Left lobe of liver (tissue), 2 donors: ENCODE data around the gene CSN1S1. TPM values are rescaled to one million over a fixed set of nuclear protein-coding genes. Genes with fewer than 3 reads are reported as not detected.

Experiments
- ATAC-seq: fragments of 200-7000 bp; cut with Tn5 transposase; one replicate; pipeline ENCODE4 v1.9.1; 2020; ENCODE audit warnings: mild to moderate bottlenecking, moderate library complexity
- DNase-seq: peaks from one replicate; pipeline ENCODE4 v3.0.0-alpha.2; 2020; ENCODE audit warnings: low spot score
- total RNA-seq: library from RNA; stranded (reverse); gene quantifications from one replicate; pipeline ENCODE4 v1.2.1, GENCODE V29; 2021
- donor health status: DM: no; HTN: no; CAD: no; lungs with moderate emphysema.
- donor health status: DM: no; HTN: yes; CAD: no.

The CSN1S1 gene
- total RNA-seq, 1 donor from 2014 or later = not detected

- ATAC-seq (no peak), DNase-seq (no peak)
These were observed 55.8 kb downstream of the CSN1S1 start for GRCh38 chr4:69986663-69987062.

GRCh38 chr4:69991016-69991415 is 60.1 kb downstream of the CSN1S1 start:
- ATAC-seq (no peak), DNase-seq (no peak)

- DNase-seq (no peak), ATAC-seq (no peak)
These were observed 63.9 kb downstream of the CSN1S1 start for GRCh38 chr4:69994782-69995181.

- ATAC-seq (no peak), DNase-seq (no peak)
These were observed 64.7 kb downstream of the CSN1S1 start, which contains the start of gene STATH for GRCh38 chr4:69995526-69996016. Gene STATH, plus strand, starts transcription at chr4:69995966. Its CDS starts 2,472 bp downstream, at chr4:69998438.

Other genes with a start within 250 kb of the CSN1S1 start
- gene SULT1B1, start 170.4 kb upstream of the CSN1S1 start, total RNA-seq = 31.0 TPM
- gene SULT1E1, start 70.9 kb upstream of the CSN1S1 start, total RNA-seq = 11.1 TPM
- not detected for gene CSN2, start 34.7 kb downstream of the CSN1S1 start, total RNA-seq
- not detected for gene STATH, start 64.9 kb downstream of the CSN1S1 start, total RNA-seq
- gene HTN3, start 97.4 kb downstream of the CSN1S1 start, total RNA-seq = not detected
- gene HTN1, start 119.4 kb downstream of the CSN1S1 start, total RNA-seq = not detected
- gene PRR27, start 223.2 kb downstream of the CSN1S1 start, total RNA-seq = not detected